Thyroid gland (tissue), 4 donors: ENCODE data around the gene WASL. TPM values are rescaled to one million over a fixed set of nuclear protein-coding genes. Genes with fewer than 3 reads are reported as not detected.
"Not testable (repeated sequence)": the region's sequence is repeated elsewhere in the genome, so short reads cannot be mapped to it uniquely, and the experiment has no call there.

ENCODE experiments used
- DNase-seq, 2 donors: peaks; one replicate each; pipeline ENCODE4 v3.0.0-alpha.2; 2019
- H3K27ac ChIP-seq, 3 donors: fragments of 200-600 bp; sonication (generic); 1 replicate in 2 of 3; 2 replicates in 1 of 3; pipeline ENCODE4 v1.5.1; 2016 to 2019; ENCODE audit warnings: mild to moderate bottlenecking in 1 of 3, moderate library complexity in 1 of 3
- H3K27me3 ChIP-seq: fragments of 200-600 bp; sonication (generic); one replicate; pipeline ENCODE4 v1.5.1; 2019
- H3K36me3 ChIP-seq, 2 donors: fragments of 200-600 bp; sonication (generic); one replicate each; pipeline ENCODE4 v1.5.1; 2016 to 2019
- H3K4me1 ChIP-seq, 2 donors: fragments of 200-600 bp; sonication (generic); one replicate each; pipeline ENCODE4 v1.5.1; 2017 to 2019
- H3K4me3 ChIP-seq, 3 donors: fragments of 200-600 bp; sonication (generic); replicated peaks in 1 of 3; 1 replicate in 2 of 3; 2 replicates in 1 of 3; pipeline ENCODE4 v1.5.1; 2016; ENCODE audit warnings: mild to moderate bottlenecking in 1 of 3
- H3K9me3 ChIP-seq: fragments of 200-600 bp; sonication (generic); one replicate; pipeline ENCODE4 v1.5.1; 2017
- POLR2A ChIP-seq, 2 donors: fragments of 450-650 bp; IDR thresholded peaks; one replicate each; pipeline ENCODE4 v1.6.1; 2017; ENCODE audit warnings: antibody characterized with exemption in 2 of 2, mild to moderate bottlenecking in 2 of 2, moderate library complexity in 1 of 2
- WGBS, 2 donors: methylation state at CpG; one replicate each; pipeline ENCODE4 v1.1.5; 2017; 5-methylcytosine and 5-hydroxymethylcytosine counted together
- intact Hi-C: fragments of 100-400 bp; cut with DNase I; formaldehyde crosslinking; loops from one replicate; pipeline ENCODE4 v1.15.1; 2023
- total RNA-seq, 4 donors: library from RNA; depleted of rRNA; stranded (reverse); fragments of >200 nt; gene quantifications; one replicate each; pipeline ENCODE4 v1.2.3, GENCODE V29; 2016
- TF ChIP-seq, protein P1 (sequence below), 6 experiments: fragments of 200-600 bp in 3 of 6; fragments of 450-650 bp in 3 of 6; sonication (generic) in 3 of 6; IDR thresholded peaks; one replicate each; pipeline ENCODE4 v1.5.1; 2016 to 2019; ENCODE audit warnings: antibody characterized with exemption in 6 of 6, mild to moderate bottlenecking in 2 of 6, inconsistent platforms in 1 of 6, moderate library complexity in 1 of 6

The WASL gene
- total RNA-seq, 4 donors from 2014 or later = 48.1 to 61.6 (median 55.4) TPM

DNA sequence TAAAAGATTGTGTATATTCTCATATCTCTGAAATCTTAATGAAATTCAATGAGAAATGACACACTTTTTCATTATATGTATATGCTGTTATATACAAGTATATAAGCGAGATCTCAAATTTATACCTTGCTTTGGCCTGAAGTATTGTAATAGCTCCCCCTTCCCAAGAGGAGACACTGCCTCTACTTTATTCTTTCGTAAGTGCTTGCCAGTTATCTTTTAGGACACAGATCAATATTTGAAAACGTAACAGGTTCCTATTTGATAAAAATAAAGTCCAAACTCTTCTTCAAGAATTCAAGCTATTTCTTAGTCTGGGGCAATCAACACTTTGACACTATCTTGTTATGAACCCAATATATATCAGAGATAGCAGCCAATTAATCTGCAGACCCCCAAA, 24.9 kb downstream of the WASL start:
- H3K36me3 ChIP-seq = no peaks in the 10 kb centered on the region
- intact Hi-C loops = no loop called here
- H3K4me3 ChIP-seq = no peak overlapping the region
- no peaks in the 10 kb centered on the region for H3K9me3 ChIP-seq
- H3K27ac ChIP-seq = no peak overlapping the region
- peaks cover 14 to 43% of the 10 kb centered on the region in 2 donors for H3K4me1 ChIP-seq
- DNase-seq = no peak
- TF ChIP-seq, protein P1, sequence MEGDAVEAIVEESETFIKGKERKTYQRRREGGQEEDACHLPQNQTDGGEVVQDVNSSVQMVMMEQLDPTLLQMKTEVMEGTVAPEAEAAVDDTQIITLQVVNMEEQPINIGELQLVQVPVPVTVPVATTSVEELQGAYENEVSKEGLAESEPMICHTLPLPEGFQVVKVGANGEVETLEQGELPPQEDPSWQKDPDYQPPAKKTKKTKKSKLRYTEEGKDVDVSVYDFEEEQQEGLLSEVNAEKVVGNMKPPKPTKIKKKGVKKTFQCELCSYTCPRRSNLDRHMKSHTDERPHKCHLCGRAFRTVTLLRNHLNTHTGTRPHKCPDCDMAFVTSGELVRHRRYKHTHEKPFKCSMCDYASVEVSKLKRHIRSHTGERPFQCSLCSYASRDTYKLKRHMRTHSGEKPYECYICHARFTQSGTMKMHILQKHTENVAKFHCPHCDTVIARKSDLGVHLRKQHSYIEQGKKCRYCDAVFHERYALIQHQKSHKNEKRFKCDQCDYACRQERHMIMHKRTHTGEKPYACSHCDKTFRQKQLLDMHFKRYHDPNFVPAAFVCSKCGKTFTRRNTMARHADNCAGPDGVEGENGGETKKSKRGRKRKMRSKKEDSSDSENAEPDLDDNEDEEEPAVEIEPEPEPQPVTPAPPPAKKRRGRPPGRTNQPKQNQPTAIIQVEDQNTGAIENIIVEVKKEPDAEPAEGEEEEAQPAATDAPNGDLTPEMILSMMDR (IDR thresholded peaks at IDR 0.05) = no peak
- TF ChIP-seq POLR2A (IDR thresholded peaks at IDR 0.05) = no peak
- 93 to 95% methylated on average over 3 of the region's 3 CpGs for WGBS, 2 donors
- no peaks in the 10 kb centered on the region for H3K27me3 ChIP-seq

DNA sequence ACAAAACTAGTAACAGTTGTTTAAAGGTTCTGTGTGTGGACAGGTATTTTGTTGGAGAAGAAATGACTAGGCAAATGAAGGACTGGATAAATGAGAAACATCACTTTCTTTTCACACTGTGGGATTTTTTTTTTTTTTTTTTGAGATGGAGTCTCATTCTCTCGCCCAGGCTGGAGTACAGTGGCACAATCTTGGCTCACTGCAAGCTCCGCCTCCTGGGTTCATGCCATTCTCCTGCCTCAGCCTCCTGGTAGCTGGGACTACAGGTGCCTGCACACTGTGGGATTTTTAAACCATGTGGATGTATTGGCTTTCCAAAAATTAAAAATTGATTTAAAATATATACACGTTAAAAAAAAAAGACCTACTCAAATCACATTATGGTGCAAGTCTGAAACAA, 28.3 kb downstream of the WASL start:
- H3K4me1 ChIP-seq = peaks cover 10 to 36% of the 10 kb centered on the region in 2 donors
- H3K9me3 ChIP-seq, intact Hi-C loops, H3K27me3 ChIP-seq, DNase-seq, H3K36me3 ChIP-seq, H3K27ac ChIP-seq, H3K4me3 ChIP-seq: not testable (repeated sequence)
- 91 to 93% methylated on average over 3 of the region's 3 CpGs for WGBS, 2 donors

DNA sequence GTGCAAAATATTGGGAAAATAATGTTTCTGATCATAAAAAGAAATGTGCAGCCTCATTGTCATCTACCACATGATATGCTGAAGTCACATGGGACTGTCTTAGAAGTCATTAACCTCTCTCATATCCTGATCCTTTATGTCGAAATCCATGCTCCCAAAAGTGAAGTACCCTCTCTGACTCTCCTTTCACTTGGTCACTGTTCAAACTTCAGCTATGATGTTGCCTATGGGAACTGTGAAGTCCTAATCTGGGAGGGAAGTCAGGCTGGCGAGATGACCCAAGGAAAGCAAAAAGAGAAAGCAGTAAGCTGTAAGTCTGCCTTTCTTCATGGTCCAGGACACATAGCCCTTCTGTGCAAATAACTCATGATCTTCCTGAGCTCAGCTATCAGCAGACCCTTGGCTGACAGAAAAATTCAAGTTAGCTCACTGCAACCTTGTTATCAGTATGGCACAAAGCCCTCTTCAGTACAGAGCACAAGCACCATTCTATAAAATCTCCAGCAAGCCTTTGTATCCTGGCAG, 29.5 kb downstream of the WASL start:
- Histone ChIP-seq H3K27me3 (no peaks in the 10 kb centered on the region), H3K27ac (no peak overlapping the region), H3K4me3 (no peak overlapping the region), H3K9me3 (no peaks in the 10 kb centered on the region), H3K36me3 (no peaks in the 10 kb centered on the region), H3K4me1 (peaks cover 10 to 33% of the 10 kb centered on the region in 2 donors)
- intact Hi-C loops = no loop called here
- no peak for DNase-seq
- TF ChIP-seq, protein P1 (IDR thresholded peaks at IDR 0.05) = no peak
- TF ChIP-seq POLR2A (IDR thresholded peaks at IDR 0.05) = no peak
- 79 to 83% methylated on average over 2 of the region's 2 CpGs for WGBS, 2 donors

DNA sequence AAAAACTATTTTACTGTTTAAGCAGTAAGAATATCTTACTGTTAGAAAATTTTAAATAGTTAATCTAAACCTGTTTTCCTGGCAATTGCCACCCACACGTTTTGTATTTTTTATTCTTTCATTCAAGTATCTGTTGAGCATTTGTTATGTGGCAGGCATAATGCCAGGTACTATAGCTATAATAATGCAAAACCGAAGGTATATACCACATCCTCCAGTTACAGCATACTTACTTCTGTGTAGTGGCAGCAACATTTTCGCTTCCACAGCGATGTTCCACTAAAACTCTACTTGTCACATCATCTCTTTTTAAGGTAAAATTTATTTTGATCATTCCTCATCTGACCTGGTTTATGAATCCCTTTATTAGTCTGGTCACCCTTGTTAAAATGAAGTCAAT, 30.0 kb downstream of the WASL start:
- no peaks in the 10 kb centered on the region for H3K9me3 ChIP-seq
- no peaks in the 10 kb centered on the region for H3K27me3 ChIP-seq
- TF ChIP-seq, protein P1 (IDR thresholded peaks at IDR 0.05) = no peak
- no peak for TF ChIP-seq POLR2A (IDR thresholded peaks at IDR 0.05)
- no peak overlapping the region for H3K4me3 ChIP-seq
- WGBS, 2 donors = 69 to 73% methylated on average over 4 of the region's 4 CpGs
- intact Hi-C loops = no loop called here
- H3K27ac ChIP-seq = no peak overlapping the region
- H3K36me3 ChIP-seq = no peaks in the 10 kb centered on the region
- peaks cover 8 to 28% of the 10 kb centered on the region in 2 donors for H3K4me1 ChIP-seq
- no peak for DNase-seq

DNA sequence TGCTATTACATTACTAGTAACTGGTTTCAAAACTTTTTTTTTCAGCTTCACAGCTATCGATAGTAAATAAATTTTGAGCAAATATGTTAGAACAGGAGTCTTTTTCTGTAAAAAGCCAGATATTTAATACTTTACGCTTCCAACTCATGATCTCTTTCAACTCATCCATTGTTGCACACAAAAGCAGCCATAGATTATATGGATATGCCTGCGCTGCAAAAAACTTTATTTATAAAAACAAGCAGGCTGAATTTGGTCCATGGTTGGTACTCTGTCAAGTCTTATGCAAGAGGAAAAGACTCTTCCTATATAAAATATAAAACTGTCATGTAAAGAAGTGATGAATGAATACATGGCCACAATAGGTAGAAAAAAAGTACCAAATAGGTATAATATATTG, 31.1 kb downstream of the WASL start:
- no peak for DNase-seq
- no peak for TF ChIP-seq POLR2A (IDR thresholded peaks at IDR 0.05)
- TF ChIP-seq, protein P1 (IDR thresholded peaks at IDR 0.05) = no peak
- 99% methylated on average over 3 of the region's 3 CpGs for WGBS, 2 donors
- Histone ChIP-seq H3K9me3 (no peaks in the 10 kb centered on the region), H3K4me3 (no peak overlapping the region), H3K36me3 (no peaks in the 10 kb centered on the region), H3K4me1 (peaks cover 14 to 19% of the 10 kb centered on the region in 2 donors), H3K27me3 (no peaks in the 10 kb centered on the region), H3K27ac (no peak overlapping the region)
- intact Hi-C loops = no loop called here

DNA sequence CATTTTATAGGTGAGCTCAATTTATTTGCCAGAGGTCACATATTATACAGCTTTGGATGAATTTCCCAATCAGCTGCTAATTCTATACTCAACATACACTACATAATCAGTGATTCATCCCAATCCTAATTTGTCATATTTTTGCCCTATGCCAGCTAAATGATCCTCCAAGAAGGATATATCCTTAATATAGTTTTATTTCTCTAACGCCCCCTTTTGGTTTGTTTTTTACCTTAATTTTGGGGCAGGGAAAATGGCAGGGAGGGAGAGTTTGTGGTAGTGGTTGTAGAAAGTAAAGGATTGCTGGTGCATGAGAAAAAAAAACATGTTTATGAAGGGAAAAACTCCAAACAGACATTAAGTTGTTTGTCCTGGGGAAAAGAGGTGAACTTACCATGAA, 31.9 kb downstream of the WASL start:
- Histone ChIP-seq H3K4me3 (no peak overlapping the region), H3K27me3 (no peaks in the 10 kb centered on the region), H3K9me3 (no peaks in the 10 kb centered on the region), H3K27ac (no peak overlapping the region), H3K4me1 (peaks cover 21 to 22% of the 10 kb centered on the region in 2 donors), H3K36me3 (no peaks in the 10 kb centered on the region)
- 88 to 95% methylated on average over 1 of the region's 1 CpG for WGBS, 2 donors
- DNase-seq = no peak
- intact Hi-C loops = no loop called here
- no peak for TF ChIP-seq POLR2A (IDR thresholded peaks at IDR 0.05)
- TF ChIP-seq, protein P1 (IDR thresholded peaks at IDR 0.05) = no peak
